ENCODE data around the gene UBE2M.

UBE2M gene

GRCh38 chr19:58538257-58539168 lies 19.9 kb downstream of the UBE2M start:
- no peak for DNase-seq (ENCODE audit: low read depth, low spot score)
- H3K4me3 ChIP-seq (ENCODE audit: insufficient read length, low read depth), result peak overlapping the region; percentile 9
- H3K9me3 ChIP-seq (ENCODE audit: insufficient read depth, low read length), result no peaks in the 10 kb centered on the region
- no peaks in the 10 kb centered on the region for H3K36me3 ChIP-seq (ENCODE audit: insufficient read depth, insufficient read length, low read length)
- TF ChIP-seq ZNF274 (IDR thresholded peaks at IDR 0.05; ENCODE audit: low read depth, low read length) (no peak), SUZ12 (IDR thresholded peaks at IDR 0.05; ENCODE audit: extremely low read depth, insufficient read depth, insufficient read length) (no peak), YY1 (IDR thresholded peaks at IDR 0.05; ENCODE audit: insufficient read depth, insufficient read length) (no peak)
- H3K4me1 ChIP-seq (ENCODE audit: insufficient read depth, insufficient read length), result no peaks in the 10 kb centered on the region
- H3K27me3 ChIP-seq (ENCODE audit: insufficient read depth, insufficient read length), result peaks cover 26% of the 10 kb centered on the region
- peak overlapping the region; percentile 57 for H3K9ac ChIP-seq (ENCODE audit: insufficient read length, low read depth)

DNA sequence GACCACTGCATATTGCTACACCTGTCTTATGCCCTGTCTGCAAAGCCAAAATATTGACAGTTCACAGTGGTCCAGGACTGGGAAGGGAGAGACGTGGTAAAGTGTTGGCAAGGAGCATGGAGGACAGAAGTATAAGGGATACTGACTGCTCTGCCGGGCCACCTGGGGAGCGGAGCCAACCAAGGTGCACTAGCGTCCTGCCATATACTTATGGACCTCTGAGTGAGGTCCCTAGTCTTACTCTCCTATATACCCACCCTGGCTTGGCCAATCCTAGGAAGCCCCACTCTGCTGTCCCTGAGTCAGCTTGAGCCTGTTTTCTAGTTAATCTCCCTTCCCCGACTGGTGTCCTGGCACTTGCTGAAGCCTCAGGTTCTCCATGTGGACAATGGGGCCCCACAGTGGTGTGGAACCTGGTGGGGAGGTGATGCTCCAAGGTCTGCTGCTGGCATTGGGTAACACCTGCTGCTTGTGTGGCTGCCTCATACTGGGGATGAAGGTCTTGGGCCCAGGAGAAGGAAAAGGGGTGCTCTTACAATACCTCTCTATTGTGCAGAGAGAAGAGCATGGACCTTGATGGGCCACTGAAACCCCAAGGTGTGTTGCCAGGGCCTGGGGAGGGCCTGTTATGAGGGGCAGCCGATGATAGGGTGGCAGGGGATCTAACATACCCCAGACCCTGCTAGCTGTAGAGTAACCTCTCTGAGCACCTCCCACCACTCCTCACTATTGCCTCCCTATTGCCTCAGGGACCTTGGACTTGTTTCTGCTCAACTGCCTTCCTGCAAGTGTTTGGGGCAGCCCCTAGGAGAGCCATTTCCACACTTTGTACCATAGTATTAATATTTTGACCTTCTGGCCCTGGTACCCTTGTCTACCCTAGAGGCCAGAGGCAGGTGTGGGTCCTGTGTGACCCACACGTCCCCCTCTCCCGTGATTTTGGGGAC lies 21.3 kb downstream of the UBE2M start:
- DNase-seq (ENCODE audit: low read depth, low spot score), result no peak
- TF ChIP-seq ZNF274 (IDR thresholded peaks at IDR 0.05; ENCODE audit: low read depth, low read length) (no peak), YY1 (IDR thresholded peaks at IDR 0.05; ENCODE audit: insufficient read depth, insufficient read length) (no peak), SUZ12 (IDR thresholded peaks at IDR 0.05; ENCODE audit: extremely low read depth, insufficient read depth, insufficient read length) (no peak)
- H3K9me3 ChIP-seq (ENCODE audit: insufficient read depth, low read length), result no peaks in the 10 kb centered on the region
- H3K27me3 ChIP-seq (ENCODE audit: insufficient read depth, insufficient read length), result peaks cover 20% of the 10 kb centered on the region
- no peaks in the 10 kb centered on the region for H3K36me3 ChIP-seq (ENCODE audit: insufficient read depth, insufficient read length, low read length)
- H3K4me1 ChIP-seq (ENCODE audit: insufficient read depth, insufficient read length), result no peaks in the 10 kb centered on the region
- no peak overlapping the region for H3K4me3 ChIP-seq (ENCODE audit: insufficient read length, low read depth)
- no peak overlapping the region for H3K9ac ChIP-seq (ENCODE audit: insufficient read length, low read depth)

GRCh38 chr19:58535857-58536256 lies 22.6 kb downstream of the UBE2M start:
- Histone ChIP-seq H3K4me3 (ENCODE audit: insufficient read length, low read depth) (no peak overlapping the region), H3K36me3 (ENCODE audit: insufficient read depth, insufficient read length, low read length) (no peaks in the 10 kb centered on the region), H3K9ac (ENCODE audit: insufficient read length, low read depth) (no peak overlapping the region), H3K9me3 (ENCODE audit: insufficient read depth, low read length) (no peaks in the 10 kb centered on the region), H3K4me1 (ENCODE audit: insufficient read depth, insufficient read length) (no peaks in the 10 kb centered on the region), H3K27me3 (ENCODE audit: insufficient read depth, insufficient read length) (peaks cover 14% of the 10 kb centered on the region)
- TF ChIP-seq YY1 (IDR thresholded peaks at IDR 0.05; ENCODE audit: insufficient read depth, insufficient read length) (no peak), SUZ12 (IDR thresholded peaks at IDR 0.05; ENCODE audit: extremely low read depth, insufficient read depth, insufficient read length) (no peak), ZNF274 (IDR thresholded peaks at IDR 0.05; ENCODE audit: low read depth, low read length) (no peak)
- DNase-seq (ENCODE audit: low read depth, low spot score), result no peak

DNA sequence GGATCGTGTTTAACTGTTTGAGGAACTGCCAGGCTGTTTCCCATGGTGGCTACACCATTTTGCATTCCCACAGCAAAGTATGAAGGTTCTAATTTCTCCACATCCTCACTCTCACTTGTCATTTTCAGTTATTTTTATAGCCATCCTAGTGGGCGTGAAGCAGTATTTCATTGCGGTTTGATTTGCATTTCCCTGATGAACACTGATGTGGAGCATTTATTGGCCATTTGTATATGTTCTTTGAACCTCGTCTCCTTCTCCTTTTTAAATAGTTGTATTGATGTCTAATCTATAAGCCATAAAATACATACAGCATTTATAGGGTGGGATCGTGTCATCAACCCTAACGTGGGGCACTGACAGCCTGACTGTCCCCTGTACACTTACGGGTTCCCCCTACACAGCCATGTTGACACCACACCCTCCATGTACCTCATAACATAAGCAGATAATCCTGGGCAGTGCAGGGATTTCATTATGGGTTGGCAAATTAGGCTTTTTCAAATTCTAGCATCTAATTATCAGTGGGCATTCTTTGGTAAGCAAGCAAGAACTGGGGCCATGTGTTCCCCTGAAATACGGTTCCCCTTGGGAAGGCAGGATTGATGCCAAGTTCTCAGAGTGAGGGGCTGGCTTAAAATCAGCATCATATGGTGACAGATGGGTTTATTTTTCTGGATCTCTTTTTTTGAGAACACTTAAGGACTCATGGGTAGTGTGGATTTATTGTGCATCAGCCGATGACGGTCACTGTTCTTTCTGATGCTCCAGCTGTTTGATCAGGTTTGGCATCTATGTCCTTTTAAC lies 27.2 kb downstream of the UBE2M start:
- H3K9ac ChIP-seq (ENCODE audit: insufficient read length, low read depth), result no peak overlapping the region
- no peak overlapping the region for H3K4me3 ChIP-seq (ENCODE audit: insufficient read length, low read depth)
- no peak for DNase-seq (ENCODE audit: low read depth, low spot score)
- no peaks in the 10 kb centered on the region for H3K27me3 ChIP-seq (ENCODE audit: insufficient read depth, insufficient read length)
- no peaks in the 10 kb centered on the region for H3K9me3 ChIP-seq (ENCODE audit: insufficient read depth, low read length)
- TF ChIP-seq SUZ12 (IDR thresholded peaks at IDR 0.05; ENCODE audit: extremely low read depth, insufficient read depth, insufficient read length), result no peak
- H3K36me3 ChIP-seq (ENCODE audit: insufficient read depth, insufficient read length, low read length), result no peaks in the 10 kb centered on the region
- H3K4me1 ChIP-seq (ENCODE audit: insufficient read depth, insufficient read length), result no peaks in the 10 kb centered on the region

DNA sequence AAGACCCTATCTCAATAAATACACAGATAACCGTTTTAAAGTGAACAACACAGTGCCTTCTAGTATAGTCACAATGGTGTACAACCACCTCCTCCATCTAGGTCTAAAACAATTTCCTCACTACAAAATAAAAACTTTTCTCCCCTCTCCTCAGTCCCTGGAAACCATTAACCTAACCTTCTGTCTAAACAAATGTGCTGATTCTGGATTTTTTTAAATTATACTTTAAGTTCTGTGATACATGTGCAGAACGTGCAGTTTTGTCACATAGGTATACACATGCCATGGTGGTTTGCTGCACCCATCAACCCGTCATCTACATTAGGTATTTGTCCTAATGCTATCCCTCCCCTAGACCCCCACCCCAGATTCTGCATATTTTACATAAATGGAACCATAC lies 29.0 kb downstream of the UBE2M start:
- no peak for DNase-seq (ENCODE audit: low read depth, low spot score)
- no peaks in the 10 kb centered on the region for H3K4me1 ChIP-seq (ENCODE audit: insufficient read depth, insufficient read length)
- H3K9me3 ChIP-seq (ENCODE audit: insufficient read depth, low read length), result no peaks in the 10 kb centered on the region
- H3K27me3 ChIP-seq (ENCODE audit: insufficient read depth, insufficient read length), result no peaks in the 10 kb centered on the region
- H3K9ac ChIP-seq (ENCODE audit: insufficient read length, low read depth), result no peak overlapping the region
- H3K4me3 ChIP-seq (ENCODE audit: insufficient read length, low read depth), result no peak overlapping the region
- H3K36me3 ChIP-seq (ENCODE audit: insufficient read depth, insufficient read length, low read length), result no peaks in the 10 kb centered on the region
- no peak for TF ChIP-seq SUZ12 (IDR thresholded peaks at IDR 0.05; ENCODE audit: extremely low read depth, insufficient read depth, insufficient read length)
- TF ChIP-seq ZNF274 (IDR thresholded peaks at IDR 0.05; ENCODE audit: low read depth, low read length), result no peak
- no peak for TF ChIP-seq YY1 (IDR thresholded peaks at IDR 0.05; ENCODE audit: insufficient read depth, insufficient read length)

- peaks cover 3% of the 10 kb centered on the region for H3K4me1 ChIP-seq (ENCODE audit: insufficient read depth, insufficient read length)
- H3K4me3 ChIP-seq (ENCODE audit: insufficient read length, low read depth), result no peak overlapping the region
- peaks cover under 1% of the 10 kb centered on the region for H3K36me3 ChIP-seq (ENCODE audit: insufficient read depth, insufficient read length, low read length)
- H3K9ac ChIP-seq (ENCODE audit: insufficient read length, low read depth), result no peak overlapping the region
- no peak for DNase-seq (ENCODE audit: low read depth, low spot score)
- no peaks in the 10 kb centered on the region for H3K9me3 ChIP-seq (ENCODE audit: insufficient read depth, low read length)
- TF ChIP-seq YY1 (IDR thresholded peaks at IDR 0.05; ENCODE audit: insufficient read depth, insufficient read length), result no peak
- no peaks in the 10 kb centered on the region for H3K27me3 ChIP-seq (ENCODE audit: insufficient read depth, insufficient read length)
Observed at GRCh38 chr19:58522709-58523108, 35.7 kb downstream of the UBE2M start.

All from NT2/D1 (cell line).